ENCODE measurements around the gene WDR48.
"Not testable (repeated sequence)": the region's sequence is repeated elsewhere in the genome, so short reads cannot be mapped to it uniquely, and the experiment has no call there.

Gene WDR48

DNA sequence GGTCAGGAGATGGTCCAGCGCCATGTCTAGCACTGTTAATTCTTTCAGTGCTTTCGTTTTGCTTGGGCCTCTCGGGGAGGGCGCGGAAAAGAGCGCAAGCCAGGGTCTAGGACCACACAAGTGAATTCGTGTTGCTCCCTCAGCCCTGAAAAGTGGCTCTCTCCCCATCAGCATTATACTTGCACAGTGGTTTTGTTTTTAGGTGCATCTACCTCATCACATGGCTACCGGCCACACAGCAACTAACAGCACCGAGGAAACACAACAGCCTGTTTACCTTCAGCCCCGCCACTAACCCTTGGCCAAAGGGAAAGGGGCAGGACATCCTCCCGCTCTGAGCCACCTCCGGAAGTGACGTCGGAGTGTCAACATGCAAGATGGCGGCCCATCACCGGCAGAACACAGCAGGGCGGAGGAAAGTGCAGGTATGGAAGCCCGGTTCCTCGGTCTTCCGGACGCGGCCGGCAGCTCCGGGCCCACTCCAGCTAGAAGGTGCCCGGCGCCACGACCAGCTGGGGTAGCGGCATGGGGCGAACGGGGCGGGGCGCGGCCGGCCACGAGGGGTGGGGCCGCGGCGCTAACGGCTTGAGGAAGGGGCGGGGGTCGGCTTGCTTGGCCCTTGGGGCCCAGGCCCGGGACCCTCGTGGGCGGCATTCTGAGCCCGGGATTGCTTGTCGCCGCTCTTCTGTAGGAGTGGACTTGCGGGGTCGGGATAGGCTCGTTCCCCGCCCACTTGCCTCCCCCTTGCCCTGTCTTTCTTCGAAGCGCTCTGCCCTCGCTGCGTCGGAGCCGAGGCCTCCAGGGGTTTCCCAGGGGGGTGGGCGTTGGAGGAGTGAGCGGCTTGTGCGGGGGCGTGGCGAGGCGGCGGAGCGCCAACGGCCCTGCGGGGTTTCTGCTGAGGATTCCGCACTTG, at the start of gene WDR48, which contains the start of gene SCN11A:
Gene WDR48 (plus strand): TSS at position 368 of the 913 bp plus-strand sequence. CDS start 10 bp downstream, at position 378.
Gene SCN11A (minus strand): TSS at position 296 of the 913 bp plus-strand sequence. CDS start 101,582 bp downstream, outside the sequence.
- peak; percentile 62 for DNase-seq

DNA sequence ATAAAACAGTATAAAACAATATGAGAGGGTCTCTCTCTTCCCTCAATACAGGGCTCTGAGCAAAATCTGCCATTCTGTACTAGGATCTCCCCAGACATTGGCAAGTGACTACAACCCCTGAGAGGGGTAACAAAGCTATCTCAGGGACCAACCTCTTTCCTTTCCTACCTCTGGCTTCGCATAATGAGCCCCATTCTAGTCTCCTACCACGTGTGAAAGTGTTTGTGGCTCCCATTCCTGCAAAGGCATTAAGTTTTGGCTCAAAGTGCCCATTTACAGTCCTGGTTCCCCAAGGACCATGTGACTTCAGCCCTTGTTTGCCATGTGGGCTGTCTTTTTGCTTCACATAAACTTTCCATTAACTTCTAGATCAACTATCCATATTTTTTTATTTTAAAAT, 46.5 kb upstream of the WDR48 start:
- no peak for DNase-seq

DNA sequence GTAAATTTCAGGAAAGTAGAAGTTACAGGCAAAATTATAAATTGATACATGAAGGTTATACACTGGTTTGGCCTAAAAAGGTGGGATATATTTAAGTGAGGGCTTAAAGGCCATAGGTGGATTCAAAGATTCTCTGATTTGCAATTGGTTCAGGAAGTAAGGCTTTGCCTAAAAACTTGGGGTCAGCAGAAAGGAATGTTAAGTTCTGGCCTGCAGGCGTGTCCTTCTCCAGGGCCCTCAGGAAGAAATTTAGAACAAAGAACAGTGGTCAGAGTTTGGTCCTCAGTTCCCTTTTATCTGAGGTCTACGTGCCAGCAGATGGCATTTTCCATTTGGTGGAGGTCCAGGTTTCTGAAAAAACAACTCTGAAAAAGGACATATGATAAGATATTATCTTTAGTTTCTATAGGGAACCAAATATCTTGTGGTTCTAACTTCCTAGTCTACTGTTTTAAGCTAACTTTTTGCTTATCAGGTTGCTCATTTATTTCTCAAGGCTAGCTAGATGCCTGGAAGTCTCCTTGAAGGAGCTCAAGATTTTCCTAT, 40.6 kb upstream of the WDR48 start:
- DNase-seq: no peak

DNA sequence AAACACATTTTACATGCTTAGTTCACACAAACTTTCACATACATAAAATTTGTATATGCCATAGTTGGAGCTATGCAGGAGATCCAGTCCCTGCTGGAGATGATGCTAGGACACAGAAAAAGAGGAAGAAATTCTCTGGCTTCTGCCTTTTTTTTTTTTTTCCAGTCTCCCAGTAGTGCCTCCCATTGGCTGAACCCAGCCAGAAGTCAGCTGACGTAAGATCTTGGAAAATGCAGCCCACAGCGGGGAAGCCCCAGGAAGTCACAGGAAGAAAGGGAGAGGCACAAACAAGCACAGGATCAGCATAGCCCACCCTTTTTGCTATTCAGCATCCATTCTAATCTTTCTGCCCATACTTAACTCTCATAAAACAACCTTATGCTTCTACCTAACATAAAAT, 38.5 kb upstream of the WDR48 start:
- no peak for DNase-seq

DNA sequence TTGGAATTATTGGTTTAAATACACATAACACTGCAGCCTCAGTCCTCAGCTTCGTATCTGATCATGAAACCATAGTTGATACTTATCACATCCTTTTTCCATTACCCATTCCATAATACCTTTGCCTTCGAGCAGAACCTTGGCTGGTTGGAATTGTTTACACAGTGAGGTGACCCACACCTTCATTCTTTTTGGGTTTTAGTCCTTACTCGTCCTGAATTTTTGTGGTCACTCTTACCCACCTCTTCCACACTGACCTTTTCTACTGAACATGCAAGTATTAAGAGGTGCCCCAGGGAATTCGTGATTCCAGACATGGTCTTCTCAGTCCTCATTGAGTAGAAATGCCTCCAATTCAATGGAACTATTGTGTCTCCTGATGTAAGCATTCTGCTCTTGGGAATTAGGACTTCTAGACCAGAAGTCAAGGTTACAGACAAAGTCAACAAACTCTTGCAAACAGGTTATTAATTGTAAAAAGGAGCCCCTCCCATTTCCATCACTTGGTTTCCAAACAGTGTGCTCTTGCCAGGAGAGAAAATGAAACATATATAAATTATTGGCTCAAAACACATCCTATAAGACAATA, 37.8 kb upstream of the WDR48 start:
- DNase-seq: no peak

- no peak for DNase-seq
These were observed 36.4 kb upstream of the WDR48 start for GRCh38 chr3:39015418-39015817.

- no peak for DNase-seq
These were observed 32.5 kb upstream of the WDR48 start for GRCh38 chr3:39019299-39019698.

GRCh38 chr3:39021029-39021428, 30.8 kb upstream of the WDR48 start:
- no peak for DNase-seq

- DNase-seq: no peak
These were observed 30.1 kb upstream of the WDR48 start for GRCh38 chr3:39021465-39022285.

- DNase-seq: no peak
These were observed 29.6 kb upstream of the WDR48 start for GRCh38 chr3:39022286-39022630.

GRCh38 chr3:39024497-39024896, 27.3 kb upstream of the WDR48 start:
- no peak for DNase-seq

- DNase-seq: no peak
These were observed 26.4 kb upstream of the WDR48 start for GRCh38 chr3:39025222-39025970.

- DNase-seq: no peak
These were observed 23.3 kb upstream of the WDR48 start for GRCh38 chr3:39028546-39028945.

DNA sequence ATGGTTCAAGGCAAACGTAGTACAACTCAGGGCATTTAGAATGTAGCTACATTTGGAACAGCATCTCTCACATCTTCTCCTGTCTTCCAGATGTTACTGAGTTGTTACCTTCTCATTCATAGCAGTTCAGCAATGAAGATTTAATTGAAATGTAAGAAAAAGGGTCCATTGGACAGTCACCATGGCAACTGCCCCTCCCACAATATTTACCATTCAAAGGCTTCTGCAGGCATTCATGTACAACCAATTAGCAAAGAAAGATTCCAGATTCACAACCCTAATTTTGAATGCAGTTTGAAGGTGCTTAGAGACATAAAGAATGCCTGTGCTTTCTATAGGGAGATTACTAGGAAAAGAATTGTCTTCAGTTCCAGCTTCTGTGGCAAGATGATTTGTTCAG, 22.3 kb upstream of the WDR48 start:
- DNase-seq: no peak

DNA sequence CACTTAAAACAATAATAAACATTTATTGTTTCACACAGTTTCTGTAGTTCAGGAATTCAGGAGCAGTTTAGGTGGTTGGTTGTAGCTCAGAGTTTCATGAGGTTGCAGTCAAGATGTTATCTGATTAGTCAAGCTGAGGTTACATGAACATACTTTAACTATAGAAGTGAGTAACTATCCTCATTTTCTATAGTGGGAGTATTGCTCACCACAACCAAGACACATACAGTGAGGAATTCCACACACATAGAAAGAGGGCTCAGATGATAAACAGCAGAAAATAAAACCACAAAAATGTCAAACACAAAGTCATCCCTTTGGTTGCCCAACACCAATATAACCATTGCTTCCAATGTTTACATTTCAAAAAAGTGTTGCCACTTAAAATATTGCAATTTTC, 13.7 kb upstream of the WDR48 start:
- no peak for DNase-seq

DNA sequence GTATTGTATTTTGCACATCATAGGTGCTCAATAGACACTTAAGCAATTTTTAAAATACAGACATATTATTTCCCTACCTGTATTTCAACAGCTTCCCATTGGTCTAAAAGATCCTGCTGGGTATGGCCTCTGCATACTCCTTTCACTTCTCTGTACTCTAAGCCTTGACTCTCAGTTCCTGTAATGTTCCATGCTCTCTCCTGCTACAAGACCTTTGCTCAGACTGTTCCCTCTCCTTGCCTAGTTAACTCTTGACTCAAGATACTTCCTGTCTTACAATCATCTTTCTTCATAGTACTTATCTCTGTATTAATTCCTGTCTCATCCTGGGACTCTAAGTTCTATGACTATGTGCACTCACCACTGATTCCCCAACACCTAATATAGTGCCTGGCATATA, 1.8 kb upstream of the WDR48 start:
- no peak for DNase-seq

- no peak for DNase-seq
These were observed 767 bp downstream of the WDR48 start for GRCh38 chr3:39052583-39052982.

- DNase-seq: no peak
These were observed 1.9 kb downstream of the WDR48 start for GRCh38 chr3:39053696-39054095.

DNA sequence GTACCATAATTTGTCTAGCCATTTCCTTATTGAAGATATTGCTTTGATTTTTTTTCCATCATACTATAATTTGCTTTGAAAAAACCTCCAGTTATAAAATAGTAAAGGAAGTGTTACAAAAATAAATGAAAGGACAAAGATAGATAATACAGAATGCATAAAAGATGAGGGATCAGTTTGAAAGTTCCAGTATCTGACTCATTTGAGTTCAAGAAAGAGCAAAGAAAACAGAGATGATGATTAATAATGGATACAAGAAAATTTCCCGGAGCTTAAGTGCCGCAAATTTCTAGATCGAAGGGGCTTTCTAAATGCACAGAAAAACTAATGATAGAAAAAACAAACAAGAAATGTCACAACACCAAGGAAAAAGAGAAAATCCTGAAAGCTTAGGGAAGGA, 4.3 kb downstream of the WDR48 start:
- DNase-seq: no peak

DNA sequence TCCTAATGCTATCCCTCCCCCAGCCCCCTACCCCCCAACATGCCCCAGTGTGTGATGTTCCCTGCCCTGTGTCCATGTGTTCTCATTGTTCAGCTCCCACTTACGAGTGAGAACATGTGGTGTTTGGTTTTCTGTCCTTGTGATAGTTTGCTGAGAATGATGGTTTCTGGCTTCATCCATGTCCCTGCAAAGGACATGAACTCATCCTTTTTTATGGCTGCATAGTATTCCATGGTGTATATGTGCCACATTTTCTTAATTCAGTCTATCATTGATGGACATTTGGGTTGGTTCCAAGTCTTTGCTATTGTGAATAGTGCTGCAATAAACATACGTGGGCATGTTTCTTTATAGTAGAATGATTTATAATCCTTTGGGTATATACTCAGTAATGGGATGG, 9.4 kb downstream of the WDR48 start:
- DNase-seq: not testable (repeated sequence)

DNA sequence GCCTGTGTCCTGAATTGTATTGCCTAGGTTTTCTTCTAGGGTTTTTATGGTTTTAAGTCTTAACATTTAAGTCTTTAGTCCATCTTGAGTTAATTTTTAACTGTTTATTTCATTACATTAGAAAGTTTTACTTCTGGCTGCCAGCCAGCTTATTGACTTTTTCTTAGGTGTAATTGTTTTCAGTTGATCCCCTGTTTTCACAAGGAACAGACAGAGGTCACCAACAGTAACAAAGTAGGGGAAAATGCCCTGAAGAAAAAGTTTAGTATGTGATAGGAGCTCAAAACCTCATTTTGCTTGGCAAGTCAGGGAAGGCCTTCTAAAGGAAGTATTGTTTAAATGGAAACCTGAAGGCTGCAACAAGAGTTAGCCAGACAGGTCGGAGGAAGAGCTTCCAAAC, 10.4 kb downstream of the WDR48 start:
- no peak for DNase-seq

- DNase-seq: no peak
These were observed 11.3 kb downstream of the WDR48 start for GRCh38 chr3:39063143-39063542.

DNA sequence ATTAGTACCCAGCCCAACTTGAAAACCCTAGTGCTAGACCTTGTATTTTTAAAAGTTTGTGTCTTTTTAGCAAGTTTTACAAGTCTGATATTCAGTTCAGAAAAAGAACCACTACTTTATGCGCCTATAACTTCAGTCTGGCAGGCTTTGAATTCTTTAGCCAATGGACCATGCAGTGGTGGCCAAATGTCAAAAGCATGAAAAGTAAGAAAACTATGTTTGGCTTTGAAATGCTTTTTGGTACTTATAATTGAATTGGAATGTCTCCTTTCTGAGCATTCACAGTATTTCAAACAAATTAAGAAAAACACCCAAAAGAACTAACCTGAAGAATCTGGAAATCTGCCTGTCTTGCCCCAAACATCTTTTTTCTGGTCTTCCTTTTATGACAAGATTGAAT, 12.8 kb downstream of the WDR48 start:
- no peak for DNase-seq

Data from DMS79 (cell line).